H1 (cell line): ENCODE measurements around the gene PACC1. TPM values are rescaled to one million over a fixed set of nuclear protein-coding genes. Genes with fewer than 3 reads are reported as not detected.

ENCODE experiments used
- USF2 ChIP-seq: IDR thresholded peaks from 2 replicates; pipeline ENCODE4 v1.6.1; 2011; ENCODE audit warnings: low read length, improper control_type of control experiment
- polyA plus RNA-seq, 7 experiments: library from polyadenylated mRNA; depleted of rRNA in 3 of 7; stranded (reverse) in 5 of 7; unstranded in 2 of 7; fragments of >200 nt in 5 of 7; fragments of 200-250 nt in 2 of 7; gene quantifications; 1 replicate in 5 of 7; 2 replicates in 1 of 7; 4 replicates in 1 of 7; pipeline versions ENCODE4 v1.2.1 to v1.2.3, GENCODE V29; 2011 to 2013; ENCODE audit warnings: missing spikeins in 2 of 7, mixed read lengths in 2 of 7
- total RNA-seq: library from RNA; stranded (reverse); fragmentation: NEBNext Ultra II Directional; extraction: Animal tissue kit (Norgen Biotek cat#: 25700); gene quantifications from 2 replicates; pipeline ENCODE4 v1.2.1, GENCODE V29; 2021

Gene PACC1
- total and polyA plus RNA-seq, 2 of the 8 experiments (the other 6 are each of a cell fraction or from before 2014, with no cell fraction given): 18.8 to 23.5 TPM

GRCh38 chr1:212401838-212402582 is 12.7 kb downstream of the PACC1 start (continued):
- TF ChIP-seq USF2: no peak
